ENCODE measurements around the gene RP9. TPM values are rescaled to one million over a fixed set of nuclear protein-coding genes. Genes with fewer than 3 reads are reported as not detected.

The RP9 gene
- total RNA-seq, 6 experiments from 2014 or later, result 11.4 to 16.6 (median 14.9) TPM

DNA sequence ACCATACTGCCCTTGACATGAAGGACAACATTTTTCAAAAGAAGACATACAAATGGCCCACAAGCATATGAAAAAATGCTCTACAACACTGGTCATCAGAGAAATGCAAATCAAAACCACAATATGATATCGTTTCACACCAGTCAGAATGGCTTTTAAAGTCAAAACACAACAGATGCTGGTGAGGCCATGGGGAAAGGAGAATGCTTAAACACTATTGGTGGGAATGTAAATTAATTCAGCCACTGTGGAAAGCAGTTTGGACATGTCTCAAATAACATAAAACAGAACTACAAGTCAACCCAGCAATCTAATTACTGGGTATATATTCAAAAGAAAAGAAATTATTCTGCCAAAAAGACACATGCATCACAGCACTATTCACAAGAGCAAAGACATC lies 42.4 kb downstream of the RP9 start:
- H3K27me3 Mint-ChIP-seq (ENCODE audit: insufficient read depth), result no peaks in the 10 kb centered on the region; the same call in none of the 2 replicates
- no peak overlapping the region for H3K4me3 Mint-ChIP-seq
- no peak for DNase-seq
- H3K4me1 Mint-ChIP-seq (ENCODE audit: low read depth), result peaks cover 21% of the 10 kb centered on the region
- H3K27ac Mint-ChIP-seq, result no peak overlapping the region
- peaks cover 32% of the 10 kb centered on the region for H3K9me3 Mint-ChIP-seq
- H3K36me3 Mint-ChIP-seq (ENCODE audit: low read depth), result peaks cover 35% of the 10 kb centered on the region
- TF ChIP-seq, protein P1, sequence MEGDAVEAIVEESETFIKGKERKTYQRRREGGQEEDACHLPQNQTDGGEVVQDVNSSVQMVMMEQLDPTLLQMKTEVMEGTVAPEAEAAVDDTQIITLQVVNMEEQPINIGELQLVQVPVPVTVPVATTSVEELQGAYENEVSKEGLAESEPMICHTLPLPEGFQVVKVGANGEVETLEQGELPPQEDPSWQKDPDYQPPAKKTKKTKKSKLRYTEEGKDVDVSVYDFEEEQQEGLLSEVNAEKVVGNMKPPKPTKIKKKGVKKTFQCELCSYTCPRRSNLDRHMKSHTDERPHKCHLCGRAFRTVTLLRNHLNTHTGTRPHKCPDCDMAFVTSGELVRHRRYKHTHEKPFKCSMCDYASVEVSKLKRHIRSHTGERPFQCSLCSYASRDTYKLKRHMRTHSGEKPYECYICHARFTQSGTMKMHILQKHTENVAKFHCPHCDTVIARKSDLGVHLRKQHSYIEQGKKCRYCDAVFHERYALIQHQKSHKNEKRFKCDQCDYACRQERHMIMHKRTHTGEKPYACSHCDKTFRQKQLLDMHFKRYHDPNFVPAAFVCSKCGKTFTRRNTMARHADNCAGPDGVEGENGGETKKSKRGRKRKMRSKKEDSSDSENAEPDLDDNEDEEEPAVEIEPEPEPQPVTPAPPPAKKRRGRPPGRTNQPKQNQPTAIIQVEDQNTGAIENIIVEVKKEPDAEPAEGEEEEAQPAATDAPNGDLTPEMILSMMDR (IDR thresholded peaks at IDR 0.05), result no peak

DNA sequence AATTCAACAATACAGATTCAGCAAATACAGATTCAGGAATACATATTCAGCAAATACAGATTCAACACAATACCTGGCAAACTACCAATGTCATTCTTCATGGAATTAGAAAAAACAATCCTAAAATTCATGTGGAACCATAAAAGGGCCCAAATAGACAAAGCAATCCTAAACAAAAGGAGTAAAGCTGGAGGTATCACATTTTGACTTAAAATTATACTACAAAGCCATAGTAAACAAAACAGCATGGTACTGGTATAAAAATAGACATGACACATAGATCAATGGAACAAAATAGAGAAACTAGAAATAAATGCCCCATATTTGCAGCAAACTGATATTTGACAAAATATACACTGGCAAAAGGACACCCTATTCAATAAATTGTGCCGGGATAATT lies 43.2 kb downstream of the RP9 start:
- H3K4me1 Mint-ChIP-seq (ENCODE audit: low read depth), result peaks cover 20% of the 10 kb centered on the region
- H3K27ac Mint-ChIP-seq, result no peak overlapping the region
- no peak for DNase-seq
- no peak overlapping the region for H3K4me3 Mint-ChIP-seq
- no peaks in the 10 kb centered on the region; the same call in 1 of the 2 replicates for H3K27me3 Mint-ChIP-seq (ENCODE audit: insufficient read depth)
- H3K9me3 Mint-ChIP-seq, result peaks cover 32% of the 10 kb centered on the region
- H3K36me3 Mint-ChIP-seq (ENCODE audit: low read depth), result peaks cover 30% of the 10 kb centered on the region
- TF ChIP-seq, protein P1 (IDR thresholded peaks at IDR 0.05), result no peak

DNA sequence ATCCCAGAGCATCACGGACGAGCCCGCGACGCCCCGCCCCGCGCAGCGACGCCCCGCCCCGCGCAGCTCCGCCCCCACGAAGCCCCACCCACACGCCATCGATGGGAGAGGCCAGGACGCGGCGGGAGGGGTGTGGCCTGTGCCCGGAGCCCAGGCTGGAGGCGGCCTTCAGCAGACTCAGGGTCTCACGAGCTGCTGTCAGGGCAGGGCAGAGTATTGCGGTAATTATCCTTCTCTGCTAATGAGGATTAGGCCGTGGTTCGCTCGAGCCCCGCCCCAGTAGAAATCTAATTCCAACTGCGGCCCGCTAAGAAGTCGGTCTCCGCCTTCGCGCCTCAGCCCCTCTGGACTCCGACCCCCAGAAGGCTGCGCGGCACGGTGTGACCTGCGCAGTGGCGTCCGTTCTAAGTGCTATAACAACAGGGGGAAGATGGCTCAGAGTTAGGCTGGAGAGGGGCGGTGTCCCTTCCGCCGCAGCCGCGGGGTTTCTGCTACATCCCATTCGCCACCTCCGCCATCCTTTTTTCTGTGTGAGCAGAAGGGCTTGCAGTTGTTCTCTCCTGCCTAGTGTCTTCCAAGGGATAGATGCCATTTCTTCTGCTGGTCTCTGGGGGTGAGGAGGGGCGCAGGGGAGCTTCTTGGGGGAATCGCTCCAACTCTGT lies 46.3 kb downstream of the RP9 start:
- Mint-ChIP-seq H3K4me3 (peak overlapping the region; percentile 98), H3K27ac (peak overlapping the region; percentile 93), H3K27me3 (ENCODE audit: insufficient read depth) (no peaks in the 10 kb centered on the region; the same call in 1 of the 2 replicates), H3K9me3 (peaks cover 20% of the 10 kb centered on the region), H3K36me3 (ENCODE audit: low read depth) (peaks cover 40% of the 10 kb centered on the region), H3K4me1 (ENCODE audit: low read depth) (peaks cover 47% of the 10 kb centered on the region)
- TF ChIP-seq, protein P1 (IDR thresholded peaks at IDR 0.05), result no peak
- DNase-seq, result peak; percentile 90

DNA sequence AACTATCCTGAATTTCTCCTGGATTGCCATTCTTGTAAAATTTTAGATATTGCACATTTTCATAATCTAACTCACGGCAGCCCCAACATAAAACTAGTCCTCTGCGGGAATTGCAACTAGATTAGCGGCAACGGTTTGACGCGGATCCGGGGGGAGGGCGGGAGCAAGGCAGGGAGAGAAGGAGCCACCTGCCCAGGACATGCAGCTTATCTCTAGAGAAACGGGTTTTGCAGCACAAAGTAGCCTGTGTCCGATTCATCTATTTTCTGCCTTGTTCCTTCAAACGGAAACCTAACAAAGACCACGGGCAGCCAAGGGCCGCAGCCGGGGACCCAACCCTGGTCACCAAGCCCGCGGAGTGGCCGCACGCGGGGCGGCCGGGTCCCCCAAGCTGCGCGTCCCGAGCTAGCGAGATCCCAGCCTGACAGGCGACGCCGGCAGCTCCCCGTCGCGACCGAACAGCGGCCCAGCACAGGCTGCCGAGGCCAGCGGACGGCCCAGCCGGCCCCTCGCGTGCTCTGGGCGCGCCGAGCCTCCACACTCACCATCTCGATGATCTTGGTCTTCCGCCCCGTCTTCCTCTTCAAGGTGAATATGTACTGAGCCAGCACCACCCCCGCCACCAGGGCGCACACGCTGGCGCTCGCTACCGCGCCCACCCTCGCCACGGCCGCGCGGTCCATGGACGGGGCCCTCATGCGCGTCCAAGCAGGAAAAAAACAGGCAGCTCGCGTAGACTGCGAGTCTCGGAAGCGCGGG lies 47.0 kb downstream of the RP9 start, which contains the start of gene NT5C3A:
NT5C3A (minus strand) TSS at position 754 of the 759 bp plus-strand sequence; CDS start at position 683, 71 bp downstream.
- H3K27ac Mint-ChIP-seq, result peak within 1 kb of the TSS; percentile 93
- H3K4me1 Mint-ChIP-seq (ENCODE audit: low read depth), result peaks cover 47% of the 10 kb centered on the region
- H3K27me3 Mint-ChIP-seq (ENCODE audit: insufficient read depth), result no peaks in the 10 kb centered on the region; the same call in 1 of the 2 replicates
- DNase-seq, result peak; percentile 9
- TF ChIP-seq, protein P1 (IDR thresholded peaks at IDR 0.05), result no peak
- peaks cover 40% of the 10 kb centered on the region for H3K36me3 Mint-ChIP-seq (ENCODE audit: low read depth)
- peak within 1 kb of the TSS; percentile 98 for H3K4me3 Mint-ChIP-seq
- H3K9me3 Mint-ChIP-seq, result peaks cover 20% of the 10 kb centered on the region

DNA sequence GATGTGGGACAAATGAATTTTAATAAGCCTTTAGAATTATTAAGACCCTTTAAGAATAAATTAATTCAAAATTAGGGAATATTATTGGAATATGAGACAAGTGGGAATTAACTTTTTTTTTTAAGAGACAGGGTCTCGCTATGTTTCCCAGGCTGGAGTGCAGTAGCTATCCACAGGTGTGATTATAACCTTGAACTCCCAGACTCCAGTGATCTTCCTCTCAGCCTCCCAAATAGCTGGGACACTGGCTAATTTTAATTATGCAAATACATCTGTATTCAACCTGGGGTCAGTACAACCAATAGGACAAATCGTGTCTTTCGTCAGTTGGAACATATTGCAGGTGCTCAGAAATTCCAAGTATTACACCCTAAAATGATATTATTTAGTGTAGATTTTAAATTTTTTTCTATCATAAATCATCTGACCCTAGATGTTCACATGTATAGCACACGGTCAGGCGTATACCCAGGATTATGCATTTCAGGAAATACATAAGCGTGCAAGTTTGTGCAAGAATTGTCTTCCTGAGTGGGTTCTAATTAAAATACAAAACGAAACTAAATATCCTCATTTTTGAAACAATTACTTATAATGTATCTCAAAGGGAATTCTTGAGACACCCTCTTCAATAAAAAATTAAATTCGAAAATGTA lies 47.8 kb downstream of the RP9 start:
- TF ChIP-seq, protein P1 (IDR thresholded peaks at IDR 0.05), result no peak
- Mint-ChIP-seq H3K27ac (peak overlapping the region; percentile 86), H3K36me3 (ENCODE audit: low read depth) (peaks cover 38% of the 10 kb centered on the region), H3K4me3 (peak overlapping the region; percentile 98), H3K9me3 (peaks cover 18% of the 10 kb centered on the region), H3K4me1 (ENCODE audit: low read depth) (peaks cover 47% of the 10 kb centered on the region), H3K27me3 (ENCODE audit: insufficient read depth) (no peaks in the 10 kb centered on the region; the same call in 1 of the 2 replicates)
- no peak for DNase-seq

All from HFFc6 (cell line).